ENCODE results near the gene MYH14.

- no peak for TF ChIP-seq CTCF (conservative IDR thresholded peaks at IDR 0.05)
- TF ChIP-seq ZFX (IDR thresholded peaks at IDR 0.05) = no peak
Measured at GRCh38 chr19:50269653-50270052, 66.2 kb downstream of the MYH14 start.
